NCI-H1930 (cell line): ENCODE data around the gene SLC26A9.

Experiments used
- DNase-seq, 2 experiments: peaks; one replicate each; lab custom pipeline; 2025; lab: John Stamatoyannopoulos, UW

The SLC26A9 gene

GRCh38 chr1:205948886-205949285 lies 5.6 kb upstream of the SLC26A9 start:
- no peak for DNase-seq

GRCh38 chr1:205948039-205948438 lies 4.8 kb upstream of the SLC26A9 start:
- no peak for DNase-seq

GRCh38 chr1:205947024-205947423 lies 3.8 kb upstream of the SLC26A9 start:
- no peak for DNase-seq

- no peak for DNase-seq
Measured at GRCh38 chr1:205945069-205945468, 1.8 kb upstream of the SLC26A9 start.

GRCh38 chr1:205944525-205944924 lies 1.3 kb upstream of the SLC26A9 start:
- DNase-seq = no peak

- no peak for DNase-seq
Measured at GRCh38 chr1:205942631-205943159, 561 bp downstream of the SLC26A9 start.

- DNase-seq = no peak
Measured at GRCh38 chr1:205940710-205941109, 2.5 kb downstream of the SLC26A9 start.

- DNase-seq = peak in 1 of 2 experiments; percentile 12
Measured at GRCh38 chr1:205939690-205940330, 3.4 kb downstream of the SLC26A9 start.

GRCh38 chr1:205938682-205939081 lies 4.6 kb downstream of the SLC26A9 start:
- no peak for DNase-seq

- no peak for DNase-seq
Measured at GRCh38 chr1:205936846-205937586, 6.2 kb downstream of the SLC26A9 start.

GRCh38 chr1:205936311-205936710 lies 6.9 kb downstream of the SLC26A9 start:
- no peak for DNase-seq

GRCh38 chr1:205935869-205936268 lies 7.4 kb downstream of the SLC26A9 start:
- DNase-seq = no peak

GRCh38 chr1:205934788-205935187 lies 8.5 kb downstream of the SLC26A9 start:
- no peak for DNase-seq

- DNase-seq = no peak
Measured at GRCh38 chr1:205933671-205934618, 9.3 kb downstream of the SLC26A9 start.

- no peak for DNase-seq
Measured at GRCh38 chr1:205932776-205933175, 10.5 kb downstream of the SLC26A9 start.

- no peak for DNase-seq
Measured at GRCh38 chr1:205930799-205931281, 12.4 kb downstream of the SLC26A9 start.

GRCh38 chr1:205930195-205930577 lies 13.1 kb downstream of the SLC26A9 start:
- DNase-seq = no peak

GRCh38 chr1:205929496-205930194 lies 13.6 kb downstream of the SLC26A9 start:
- DNase-seq = no peak

- DNase-seq = no peak
Measured at GRCh38 chr1:205928317-205928716, 14.9 kb downstream of the SLC26A9 start.

GRCh38 chr1:205927676-205928075 lies 15.6 kb downstream of the SLC26A9 start:
- DNase-seq = no peak

- no peak for DNase-seq
Measured at GRCh38 chr1:205927247-205927646, 16.0 kb downstream of the SLC26A9 start.

- DNase-seq = no peak
Measured at GRCh38 chr1:205926636-205927035, 16.6 kb downstream of the SLC26A9 start.
